ENCODE data around the gene ZNF543.
"Not testable (repeated sequence)": the region's sequence is repeated elsewhere in the genome, so short reads cannot be mapped to it uniquely, and the experiment has no call there.

Gene ZNF543

DNA sequence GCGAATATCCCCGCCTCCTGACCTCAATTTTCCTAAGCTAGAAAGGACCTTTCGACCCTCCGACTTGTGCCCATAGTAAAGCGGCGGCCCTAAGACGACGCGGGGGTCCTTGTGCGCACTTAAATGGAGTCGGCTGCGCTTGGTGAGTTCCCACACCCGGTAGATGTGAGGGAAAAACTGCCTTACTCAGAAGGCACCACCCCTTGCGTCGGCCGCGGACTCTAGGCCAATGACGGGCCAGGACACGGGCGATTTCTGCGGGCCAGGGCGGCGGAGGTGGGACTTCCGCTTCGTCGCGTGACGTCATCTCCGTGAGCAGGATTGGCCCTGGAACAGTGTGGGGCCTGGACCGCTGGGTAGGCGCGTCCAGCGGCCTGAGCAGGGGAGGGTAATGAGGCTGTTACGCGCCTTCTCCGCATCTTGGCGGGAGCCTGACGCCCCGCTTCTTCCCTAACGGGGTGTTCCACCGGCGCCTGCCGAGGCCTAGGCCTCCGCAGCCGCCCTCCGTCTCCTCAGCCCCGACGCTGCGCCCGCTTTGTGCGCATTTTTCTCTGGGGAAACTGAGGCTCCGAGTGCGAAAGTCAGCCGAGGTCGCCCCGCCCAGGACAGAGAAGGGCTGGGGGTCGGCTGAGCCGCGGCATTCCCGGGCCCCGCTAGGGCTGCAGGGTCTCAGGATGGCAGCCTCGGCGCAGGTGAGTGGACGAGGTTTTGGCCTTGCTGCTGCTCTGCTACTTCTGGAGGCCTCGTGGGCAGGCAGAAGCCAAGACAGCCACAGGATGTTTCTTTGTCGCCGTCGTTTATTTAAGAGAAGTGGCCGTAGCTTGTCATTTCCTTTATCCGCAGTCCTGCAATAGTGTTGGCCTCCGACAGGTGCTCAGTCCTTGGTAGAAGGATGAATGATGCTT is at the start of gene ZNF543:
Gene ZNF543, plus strand, starts transcription at position 293 of the 905 bp plus-strand sequence. Its CDS starts 382 bp downstream, at position 675.
- peak; percentile 96 for DNase-seq

DNA sequence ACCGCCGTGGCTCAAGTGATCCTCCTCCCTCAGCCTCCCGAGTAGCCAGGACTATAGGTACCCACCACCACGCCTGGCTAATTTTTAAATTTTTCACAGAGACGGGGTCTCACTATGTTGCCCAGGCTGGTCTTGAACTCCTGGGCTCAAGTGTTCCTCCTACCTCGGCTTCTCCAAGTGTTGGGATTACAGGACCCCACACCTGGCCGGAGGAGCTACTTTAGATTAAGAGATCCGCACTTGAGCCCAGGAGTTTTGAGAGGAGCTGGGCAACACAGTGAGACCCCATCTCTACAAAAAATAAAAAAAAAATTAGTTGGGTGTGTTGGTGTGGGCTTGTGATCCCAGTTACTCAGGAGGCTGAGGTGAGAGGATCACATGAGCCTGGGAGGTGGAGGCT is 49.0 kb upstream of the ZNF543 start:
- DNase-seq, result no peak

DNA sequence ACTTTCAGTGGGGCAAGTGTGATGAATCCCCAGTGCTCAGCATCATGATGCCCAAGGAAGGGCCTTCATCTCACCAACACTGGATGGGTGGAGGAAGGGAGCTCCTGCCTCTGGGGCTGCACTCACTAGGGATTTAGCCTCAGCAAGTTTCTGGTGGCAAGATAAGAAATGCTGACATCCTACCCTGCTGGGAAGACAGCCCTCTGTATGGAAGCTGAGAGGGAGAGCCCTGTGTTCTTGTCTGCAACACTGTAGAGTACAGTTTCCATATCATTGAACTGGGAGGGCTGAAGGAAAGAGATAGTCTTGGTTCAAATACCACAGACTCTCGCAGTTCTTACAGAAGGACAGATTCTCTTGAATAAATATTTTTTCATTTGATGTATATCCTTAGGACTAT is 47.3 kb upstream of the ZNF543 start:
- DNase-seq, result no peak

DNA sequence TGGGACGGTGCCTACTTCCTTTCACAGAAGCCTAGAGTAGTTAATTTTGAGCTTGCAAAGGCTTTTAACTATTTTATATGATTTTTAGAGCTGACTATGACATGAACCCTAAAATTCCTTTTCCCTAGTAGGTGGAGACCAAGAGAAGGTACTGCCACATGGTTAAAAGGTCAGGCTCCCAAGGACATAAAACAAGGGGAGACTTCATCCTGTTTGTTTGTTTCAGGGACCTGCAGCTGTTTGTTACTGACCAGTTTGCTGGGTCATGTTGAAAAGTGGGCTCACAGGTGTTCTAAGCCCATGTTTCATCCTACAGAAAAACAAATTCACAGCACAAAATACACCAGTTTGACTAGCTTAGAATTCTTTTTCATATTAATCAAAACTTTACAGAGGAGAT is 43.8 kb upstream of the ZNF543 start:
- DNase-seq, result no peak

DNA sequence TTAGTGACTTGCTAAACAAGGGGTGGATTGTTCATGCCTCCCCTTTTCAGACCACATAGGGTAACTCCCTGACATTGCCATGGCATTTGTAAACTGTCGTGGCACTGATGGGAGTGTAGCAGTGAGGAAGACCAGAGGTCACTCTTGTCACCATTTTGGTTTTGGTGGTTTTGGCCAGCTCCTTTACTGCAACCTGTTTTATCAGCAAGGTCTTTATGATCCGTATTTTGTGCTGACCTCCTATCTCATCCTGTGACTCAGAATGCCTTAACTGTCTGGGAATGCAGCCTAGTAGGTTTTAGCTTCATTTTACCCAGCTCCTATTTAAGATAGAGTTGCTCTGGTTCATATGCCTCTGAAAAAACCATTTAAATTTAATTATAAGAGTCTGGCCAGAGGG is 41.8 kb upstream of the ZNF543 start:
- not testable (repeated sequence) for DNase-seq

DNA sequence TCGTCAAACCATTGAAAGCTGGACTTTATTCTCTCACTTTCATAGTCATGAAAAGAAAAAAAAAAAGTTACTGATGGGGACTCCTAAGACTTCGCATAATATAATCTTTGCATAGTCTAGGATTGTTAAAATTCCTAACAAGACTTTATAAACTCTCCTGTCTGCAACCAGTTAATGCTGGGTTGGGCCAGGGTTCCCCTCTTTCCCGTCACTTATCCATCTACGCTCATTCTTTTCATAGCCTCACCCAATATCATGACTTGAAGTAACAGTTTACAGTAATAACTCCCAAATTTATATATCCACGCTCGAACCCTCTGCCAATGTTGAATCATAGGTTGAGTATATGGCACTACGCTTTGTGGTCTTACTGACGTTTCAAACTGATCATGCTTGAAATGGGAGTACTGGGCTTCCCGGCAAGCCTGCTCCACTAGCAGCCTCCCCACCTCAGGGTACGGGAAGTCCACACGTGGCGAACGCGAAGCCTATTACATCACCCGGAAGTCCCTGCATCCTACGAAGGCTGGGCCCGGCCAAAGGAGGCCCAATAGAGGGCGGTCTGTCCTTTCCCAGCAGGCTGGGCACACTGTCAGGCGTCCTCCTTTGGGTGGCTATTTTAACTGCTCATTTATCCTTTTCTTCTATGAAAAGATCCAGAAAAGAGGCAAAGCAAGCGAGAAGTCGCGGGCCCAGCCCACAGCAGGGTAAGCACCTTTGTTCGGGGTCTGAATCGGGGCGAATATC is 40.7 kb upstream of the ZNF543 start:
- peak; percentile 91 for DNase-seq

DNA sequence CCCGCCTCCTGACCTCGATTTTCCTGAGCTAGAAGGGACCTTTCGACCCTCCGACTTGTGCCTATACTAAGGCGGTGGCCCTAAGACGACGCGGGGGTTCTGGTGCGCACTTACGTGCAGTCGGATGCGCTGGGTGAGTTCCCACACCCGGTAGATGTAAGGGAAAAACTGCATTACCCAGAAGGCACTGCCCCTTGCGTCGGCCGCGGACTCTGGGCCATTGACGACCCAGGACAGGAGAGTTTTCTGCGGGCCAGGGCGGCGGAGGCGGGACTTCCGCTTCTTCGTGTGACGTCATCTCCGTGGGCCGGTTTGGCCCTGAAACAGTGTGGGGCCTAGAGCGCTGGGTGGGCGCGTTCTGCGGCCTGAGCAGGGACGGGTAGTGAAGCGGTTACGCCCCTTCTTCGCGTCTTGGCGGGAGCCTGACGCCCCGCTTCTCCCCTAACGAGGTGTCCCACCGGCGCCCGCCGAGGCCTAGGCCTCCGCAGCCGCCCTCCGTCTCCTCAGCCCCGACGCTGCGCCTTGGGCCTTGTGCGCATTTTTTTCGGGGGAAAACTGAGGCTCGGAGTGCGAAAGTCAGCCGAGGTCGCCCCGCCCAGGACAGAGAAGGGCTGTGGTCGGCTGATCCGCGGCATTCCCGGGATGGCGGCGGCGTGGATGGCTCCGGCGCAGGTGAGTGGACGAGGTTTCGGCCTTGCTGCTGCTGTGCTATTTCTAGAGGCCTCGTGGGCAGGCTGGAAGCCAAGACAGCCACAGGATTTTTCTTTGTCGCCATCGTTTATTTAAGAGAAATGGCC is 39.9 kb upstream of the ZNF543 start, which contains the start of gene ZNF460:
Gene ZNF460, plus strand, starts transcription at position 321 of the 797 bp plus-strand sequence. Its CDS starts 322 bp downstream, at position 643.
- peak; percentile 98 for DNase-seq

DNA sequence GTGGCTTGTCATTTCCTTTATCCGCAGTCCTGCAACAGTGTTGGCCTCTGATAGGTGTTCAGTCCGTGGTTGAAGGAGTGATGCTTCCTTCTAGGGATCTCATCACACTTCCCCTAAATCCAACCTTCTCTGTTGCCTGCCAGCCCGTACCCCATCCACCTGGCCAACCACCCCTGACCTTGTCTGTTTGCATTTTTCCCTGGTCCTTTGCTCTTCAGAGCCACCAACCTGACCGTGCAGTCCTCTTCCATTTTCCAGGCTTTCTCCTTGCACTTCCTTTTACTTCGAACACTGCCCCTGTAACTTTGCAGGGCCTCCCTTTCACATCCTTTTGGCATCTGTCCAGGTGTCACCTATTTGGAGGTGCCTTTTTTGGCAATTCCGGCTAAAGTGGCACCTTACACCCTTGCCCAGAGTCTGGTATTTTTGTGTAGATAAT is 39.3 kb upstream of the ZNF543 start:
- DNase-seq, result peak; percentile 17

DNA sequence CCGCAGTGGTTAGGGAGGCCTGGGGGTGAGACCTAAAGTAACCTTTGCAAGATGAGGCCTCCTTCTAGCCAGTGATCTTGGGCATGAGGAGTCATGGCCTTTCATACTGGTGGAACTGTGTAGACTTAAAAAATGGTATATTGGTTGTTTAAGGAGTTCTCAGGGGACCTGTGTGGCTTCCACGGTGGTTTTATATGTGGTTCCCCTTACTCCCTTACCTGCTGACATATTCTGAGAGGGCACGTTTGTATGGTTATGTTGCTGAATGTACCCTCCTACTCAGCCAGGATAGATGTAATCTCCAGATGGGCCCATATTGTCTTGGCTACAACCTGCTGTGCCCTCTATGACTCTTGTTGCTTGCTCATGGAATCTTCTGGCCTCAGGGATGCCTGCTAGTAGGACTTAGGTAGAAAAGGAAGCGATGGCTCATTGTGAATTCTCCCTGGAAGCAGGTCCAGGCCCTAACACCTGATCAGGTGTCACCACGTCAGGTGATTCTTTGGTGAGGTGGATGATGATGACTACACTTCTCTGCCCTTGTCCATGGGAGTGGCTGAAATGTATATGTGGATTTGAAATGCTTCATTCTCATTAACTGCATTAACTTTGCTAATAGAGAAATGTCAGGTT is 38.1 kb upstream of the ZNF543 start:
- peak; percentile 40 for DNase-seq

DNA sequence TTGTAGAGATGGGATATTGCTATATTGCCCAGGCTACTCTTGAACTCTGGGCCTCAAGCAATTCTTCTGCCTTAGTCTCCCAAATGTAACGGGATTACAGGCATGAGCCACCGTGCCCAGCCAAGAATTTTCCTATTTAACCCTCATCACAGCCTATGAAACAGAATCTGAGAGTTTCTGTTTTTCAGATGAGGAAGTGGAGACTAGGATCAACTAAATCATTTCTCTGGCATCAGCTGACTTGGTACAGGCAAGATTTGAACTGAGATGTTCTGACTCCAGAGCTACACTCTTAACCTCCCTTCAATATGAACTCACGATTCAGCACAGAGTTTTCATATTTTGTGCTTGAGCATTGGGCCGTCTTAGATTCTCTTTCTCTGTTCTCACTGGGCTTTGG is 31.9 kb upstream of the ZNF543 start:
- DNase-seq, result no peak

DNA sequence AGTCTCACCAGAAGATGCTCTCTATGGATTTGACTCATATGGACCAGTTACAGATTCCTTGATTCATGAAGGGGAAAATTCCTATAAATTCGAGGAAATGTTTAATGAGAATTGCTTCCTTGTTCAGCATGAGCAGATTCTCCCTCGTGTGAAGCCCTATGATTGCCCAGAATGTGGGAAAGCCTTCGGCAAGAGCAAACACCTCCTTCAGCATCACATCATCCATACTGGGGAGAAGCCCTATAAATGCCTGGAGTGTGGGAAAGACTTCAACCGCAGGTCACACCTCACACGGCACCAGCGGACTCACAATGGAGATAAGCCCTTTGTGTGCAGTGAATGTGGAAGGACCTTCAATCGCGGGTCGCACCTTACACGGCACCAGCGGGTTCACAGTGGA is 29.3 kb upstream of the ZNF543 start:
- no peak for DNase-seq

DNA sequence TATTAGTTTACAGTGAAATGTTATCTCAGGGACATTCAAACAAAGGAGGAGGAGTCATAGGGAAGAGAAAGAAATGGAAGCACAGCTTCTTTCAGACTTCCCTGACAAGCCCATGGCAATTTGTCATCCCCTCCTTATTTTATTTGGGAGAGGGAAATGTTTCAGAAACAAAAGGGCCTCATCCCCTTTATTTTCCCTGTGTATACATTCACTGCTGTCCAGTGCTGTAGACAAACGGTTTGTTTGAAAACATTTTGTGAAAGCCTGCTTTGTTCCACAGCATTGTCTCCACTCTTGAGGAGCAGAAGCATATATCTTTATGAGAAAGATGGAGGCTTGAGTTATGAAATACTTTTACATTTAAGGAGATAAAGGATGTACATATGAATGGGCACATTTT is 27.7 kb upstream of the ZNF543 start:
- DNase-seq, result no peak

DNA sequence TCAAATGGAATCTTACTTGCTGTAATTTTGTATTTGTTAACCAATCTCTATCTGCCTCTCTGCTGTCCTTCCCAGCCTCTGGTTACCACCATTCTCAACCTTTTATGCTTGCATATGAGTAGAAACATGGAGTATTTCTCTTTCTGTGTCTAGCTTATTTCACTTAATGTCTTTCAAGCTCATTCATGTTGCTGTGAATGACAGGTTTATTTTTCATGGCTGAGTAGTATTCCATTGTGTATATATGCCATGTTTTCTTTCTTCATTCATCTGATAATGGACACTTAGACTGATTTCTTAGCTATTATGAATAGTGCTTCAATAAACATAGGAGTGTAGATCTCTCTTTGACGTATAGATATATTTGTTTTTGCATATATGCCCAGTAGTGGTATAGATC is 26.6 kb upstream of the ZNF543 start:
- no peak for DNase-seq

DNA sequence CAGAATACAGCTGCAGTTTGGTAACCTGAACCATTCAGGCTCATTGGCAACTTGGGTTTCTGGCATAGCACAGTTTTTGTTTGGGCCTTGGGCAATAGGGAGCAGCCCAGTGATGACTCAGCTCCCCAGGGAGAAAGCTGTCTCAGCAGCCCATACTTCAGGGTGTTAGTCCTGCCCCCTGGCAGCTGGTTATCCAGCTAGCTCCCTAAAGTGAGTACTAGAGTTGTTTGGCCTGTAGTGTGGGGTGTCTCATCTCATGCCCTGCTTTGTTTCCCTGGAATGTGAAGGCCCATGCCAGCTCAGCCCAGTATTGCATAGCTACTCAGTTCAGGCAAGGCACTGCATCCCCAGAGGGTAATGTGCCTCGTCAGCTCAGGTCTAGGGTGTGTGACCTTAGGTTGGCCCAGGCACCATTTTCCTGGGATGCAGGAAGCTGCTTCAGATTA is 18.2 kb upstream of the ZNF543 start:
- no peak for DNase-seq

DNA sequence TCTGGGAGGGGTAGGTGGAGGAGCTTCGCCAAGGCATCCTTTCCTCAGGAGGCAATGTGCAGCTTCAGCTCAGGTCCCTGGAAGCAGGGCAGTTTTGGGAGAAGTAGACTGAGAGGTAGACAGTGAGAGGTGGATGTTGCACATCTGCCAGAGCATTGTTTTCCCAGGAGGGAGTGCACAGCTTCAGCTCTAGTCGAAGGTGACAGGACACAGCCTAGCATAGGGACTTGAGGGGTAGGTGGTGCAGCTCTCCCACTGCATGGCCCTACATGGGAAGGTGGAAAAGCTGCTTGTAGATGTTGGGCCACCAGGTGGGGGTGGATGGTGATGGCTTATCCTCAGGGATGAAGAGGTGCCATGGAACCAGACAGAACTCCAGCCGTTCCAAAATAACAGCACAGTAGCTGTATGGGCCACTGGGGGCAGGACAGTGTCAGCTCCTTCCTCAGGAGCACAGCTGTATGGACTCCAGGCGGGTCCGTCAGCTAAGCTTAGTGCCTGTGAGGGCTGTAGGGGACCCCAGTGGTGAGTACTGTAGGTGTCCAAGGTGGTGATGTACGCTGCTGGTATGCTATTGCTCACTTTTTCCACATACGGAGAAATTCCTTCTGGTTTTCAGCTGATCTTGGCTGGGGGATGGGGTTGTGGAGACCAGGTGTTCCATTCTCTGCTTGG is 17.4 kb upstream of the ZNF543 start:
- no peak for DNase-seq

DNA sequence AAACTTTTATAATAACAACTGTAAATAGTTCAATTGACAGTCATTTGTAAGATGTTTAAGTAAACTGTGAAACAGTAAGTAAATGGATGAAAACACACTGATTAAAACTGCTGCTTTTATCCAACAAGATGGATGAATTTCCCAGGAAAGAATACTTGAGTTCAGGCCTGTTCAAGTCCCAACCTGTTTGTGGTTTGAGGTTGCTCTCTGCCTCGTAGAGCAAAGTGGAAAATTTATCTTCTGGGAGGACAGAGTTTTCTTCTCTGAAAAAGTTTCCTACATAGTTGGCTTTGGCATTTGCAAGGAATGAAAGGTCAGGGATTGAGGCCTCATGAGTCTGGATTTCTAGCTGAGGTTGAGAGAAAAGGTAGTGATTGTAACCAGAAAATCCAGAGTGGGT is 15.2 kb upstream of the ZNF543 start:
- DNase-seq, result no peak

DNA sequence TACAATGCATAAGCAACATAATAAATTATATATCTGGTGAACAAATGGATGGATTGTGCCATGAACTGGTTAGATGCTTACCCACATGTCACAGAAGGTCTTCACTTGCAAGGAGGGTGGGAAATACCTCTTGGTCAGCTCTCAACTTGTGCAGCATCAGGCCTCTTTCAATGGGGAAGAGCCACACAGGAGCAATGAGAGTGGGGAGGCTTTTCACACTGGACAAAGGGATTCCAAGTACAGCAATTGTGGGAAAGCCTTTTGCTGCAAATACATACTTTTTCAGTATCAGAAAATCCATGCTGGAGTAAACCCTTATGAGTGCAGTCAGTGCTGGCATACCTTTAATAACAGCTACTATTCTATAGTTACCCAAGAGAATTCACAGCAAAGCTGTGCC is 11.8 kb upstream of the ZNF543 start:
- no peak for DNase-seq

DNA sequence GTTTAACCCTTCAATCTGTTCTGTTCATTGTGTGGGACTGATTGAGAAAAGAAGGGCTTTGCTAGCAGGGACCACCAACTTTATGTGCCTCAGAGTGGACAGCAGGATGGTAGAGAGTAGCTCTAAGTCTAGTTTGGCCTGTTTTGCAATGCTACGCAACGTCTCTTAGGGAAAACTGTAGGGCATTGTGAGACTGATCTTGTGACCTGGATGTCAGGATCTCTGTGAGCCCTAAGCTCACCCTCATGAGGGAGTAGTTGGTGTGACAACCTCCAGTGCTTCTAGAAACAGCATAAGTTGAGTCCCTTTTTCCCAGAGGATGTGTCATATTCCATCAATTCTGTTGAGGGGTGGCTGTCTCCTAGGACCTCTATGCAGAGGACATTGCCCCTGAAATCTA is 9.5 kb upstream of the ZNF543 start:
- no peak for DNase-seq

DNA sequence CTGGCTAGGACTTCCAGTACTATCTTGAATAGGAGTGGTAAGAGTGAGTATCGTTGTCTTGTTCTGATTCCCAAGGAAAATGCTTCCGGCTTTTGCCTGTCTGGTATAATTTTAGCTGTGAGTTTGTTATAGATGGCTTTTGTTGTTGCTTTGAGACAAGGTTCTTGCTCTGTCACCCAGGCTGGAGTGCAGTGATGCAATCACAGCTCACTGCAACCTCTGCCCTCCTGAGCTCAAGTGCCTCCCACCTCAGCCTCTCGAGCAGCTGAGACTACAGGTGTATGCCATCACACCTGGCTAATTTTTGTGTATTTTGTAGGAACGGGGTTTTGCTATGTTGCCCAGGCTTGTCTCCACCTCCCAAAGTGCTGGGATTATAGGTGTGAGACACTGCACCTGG is 6.1 kb upstream of the ZNF543 start:
- DNase-seq, result no peak

DNA sequence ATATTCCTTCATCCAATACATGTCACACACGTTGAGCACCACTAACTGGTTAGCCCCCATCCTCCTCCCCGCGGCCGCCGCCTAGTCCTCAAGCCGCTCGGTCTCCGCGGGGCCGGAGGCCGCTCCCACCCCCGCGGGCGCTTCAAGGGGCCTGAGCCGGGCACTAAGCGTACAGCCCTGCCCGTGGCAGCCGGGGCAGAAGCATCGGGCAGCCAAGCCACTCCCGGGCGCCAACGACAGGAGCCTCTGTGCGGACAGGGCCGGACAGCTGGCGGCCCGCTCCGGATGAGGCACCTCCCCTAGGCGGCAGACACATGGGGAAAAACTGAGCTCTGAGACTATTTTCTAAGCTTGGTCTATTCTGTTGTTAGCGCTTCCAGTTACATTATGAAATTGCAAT is 2.8 kb upstream of the ZNF543 start:
- DNase-seq, result no peak

DNA sequence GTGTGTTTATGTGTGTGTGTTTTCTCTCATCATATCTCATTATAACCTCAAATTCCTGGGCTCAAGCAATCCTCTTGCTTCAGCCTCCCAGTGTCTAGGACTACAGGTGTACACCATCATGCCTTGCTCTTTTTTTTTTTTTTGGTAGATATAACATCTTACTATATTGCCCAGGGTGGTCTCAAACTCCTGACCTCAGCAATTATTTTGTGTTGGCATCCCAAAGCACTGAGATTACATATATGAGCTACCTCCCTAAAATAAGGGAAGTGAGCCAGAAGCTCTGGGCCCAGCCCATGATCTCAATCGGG is 448 bp upstream of the ZNF543 start:
- DNase-seq, result no peak

DNA sequence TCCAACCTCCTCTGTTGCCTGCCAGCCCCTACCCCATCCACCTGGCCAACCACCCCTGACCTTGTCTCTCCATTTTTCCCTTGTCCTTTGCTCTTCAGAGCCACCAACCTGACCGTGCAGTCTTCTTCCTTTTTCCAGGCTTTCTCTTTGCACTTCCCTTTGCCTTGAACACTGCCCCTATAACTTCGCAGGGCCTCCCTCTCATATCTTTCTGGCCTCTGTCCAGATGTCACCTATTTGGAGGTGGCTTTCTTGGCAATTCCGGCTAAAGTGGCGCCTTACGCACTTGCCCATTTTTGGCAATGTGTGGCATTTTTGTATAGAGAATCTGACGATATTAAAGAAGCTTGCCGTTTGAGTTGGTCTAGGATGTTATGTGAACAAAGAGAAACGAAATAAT is 844 bp downstream of the ZNF543 start:
- no peak for DNase-seq

All from activated CD4-positive, alpha-beta T cell treated with anti-CD3 and anti-CD28 coated beads, Interleukin-2, amount 50 U/mL, for 16 hours (primary cell).